ENCODE results near the gene MBOAT7. TPM values are rescaled to one million over a fixed set of nuclear protein-coding genes. Genes with fewer than 3 reads are reported as not detected.

Gene MBOAT7
- polyA plus RNA-seq, 1 donor (not counting 4 experiments of a cell fraction or from before 2014, with no cell fraction given) = 41.3 TPM

DNA sequence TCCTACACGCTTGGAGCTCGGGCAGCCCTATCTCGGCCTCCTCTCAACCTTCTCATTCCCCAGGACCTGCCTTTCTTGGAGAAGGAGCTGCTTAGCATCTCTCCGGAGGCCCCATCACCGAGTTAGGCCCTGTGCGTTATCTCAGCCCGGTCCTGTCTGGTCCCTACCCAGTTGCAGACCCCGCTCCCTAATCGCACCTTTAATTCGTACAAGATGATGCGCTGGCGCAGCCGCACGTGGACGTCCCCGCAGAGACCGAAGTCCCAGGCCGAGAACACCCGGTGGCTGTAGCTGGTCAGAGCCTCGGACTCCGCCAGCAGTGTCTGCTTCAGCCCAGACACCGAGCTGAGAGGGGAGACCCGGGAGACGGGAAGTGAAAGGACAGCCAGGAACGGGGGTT lies 24.2 kb downstream of the MBOAT7 start:
- dilution Hi-C loops (cut with MboI; ENCODE audit: extremely low pct_ligation_motif_present, low sequenced_read_pairs) = no loop called here

DNA sequence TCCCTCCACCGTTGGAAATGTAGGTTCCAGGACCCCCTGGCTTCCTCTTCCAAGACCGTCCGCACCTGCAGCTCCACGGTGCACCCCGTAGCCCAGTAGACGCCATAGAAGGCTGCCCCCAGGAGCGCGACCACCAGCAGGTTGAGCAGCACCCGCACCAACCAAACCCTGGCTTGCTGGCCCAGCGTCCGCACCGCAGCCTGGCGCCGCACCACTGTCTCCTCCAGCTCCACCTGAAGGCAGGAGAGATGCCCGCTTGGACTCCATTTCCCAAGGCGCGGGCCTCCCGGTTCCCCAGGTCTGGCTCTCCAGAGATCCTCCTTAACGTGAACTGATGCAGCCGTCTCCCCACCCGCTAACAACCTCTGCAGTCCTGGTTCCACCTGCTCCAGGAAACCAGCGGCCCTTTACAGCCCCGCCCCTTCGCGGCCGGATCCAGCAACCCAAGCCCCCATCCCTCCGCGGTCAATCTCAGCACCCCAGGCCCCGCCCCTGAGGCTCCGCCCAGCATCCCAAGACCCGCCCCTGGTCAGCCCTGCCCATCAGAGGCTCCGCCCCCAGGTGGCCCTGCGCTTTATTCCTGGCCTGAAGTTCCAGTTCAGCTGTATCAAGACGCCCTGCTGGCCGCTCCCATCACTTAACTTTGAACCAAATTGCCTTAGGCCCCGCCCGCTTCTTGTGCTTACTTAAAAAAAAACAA lies 24.9 kb downstream of the MBOAT7 start:
- Histone ChIP-seq H3K36me3 (ENCODE audit: control insufficient read depth in 2 of 2, extremely low read depth in 1 of 2, insufficient read depth in 2 of 2, low read length in 2 of 2) (no peaks in the 10 kb centered on the region), H3K9ac (ENCODE audit: control insufficient read depth, extremely low read depth, insufficient read depth, low read length) (no peak overlapping the region), H4K20me1 (ENCODE audit: control insufficient read depth, extremely low read depth, insufficient read depth, low read length) (no peaks in the 10 kb centered on the region), H3K27me3 (ENCODE audit: control insufficient read depth, extremely low read depth, insufficient read depth, low read length) (no peaks in the 10 kb centered on the region), H3K9me1 (ENCODE audit: control insufficient read depth, extremely low read depth, insufficient read depth, low read length) (no peaks in the 10 kb centered on the region), H3K9me3 (ENCODE audit: control insufficient read depth, low read depth, low read length) (no peaks in the 10 kb centered on the region), H3K79me2 (ENCODE audit: control insufficient read depth, insufficient read depth, low read length) (no peaks in the 10 kb centered on the region), H3K27ac (ENCODE audit: control insufficient read depth, insufficient read depth, low read length) (no peak overlapping the region), H2AFZ (ENCODE audit: control insufficient read depth, low read length) (no peak overlapping the region), H3K4me2 (ENCODE audit: control insufficient read depth, extremely low read depth, insufficient read depth, low read depth, low read length) (no peak overlapping the region), H3K4me3 (ENCODE audit: control insufficient read depth in 2 of 3, extremely low read depth in 1 of 3, insufficient read depth in 2 of 3, low read depth in 1 of 3, low read length in 3 of 3) (no peak overlapping the region), H3K4me1 (ENCODE audit: control insufficient read depth, extremely low read depth, insufficient read depth, low read length) (peaks cover 14% of the 10 kb centered on the region)
- no peak for DNase-seq (ENCODE audit: low read depth, low spot score)
- no peak for TF ChIP-seq EZH2 (IDR thresholded peaks at IDR 0.05; ENCODE audit: low read length)
- TF ChIP-seq, protein P1, sequence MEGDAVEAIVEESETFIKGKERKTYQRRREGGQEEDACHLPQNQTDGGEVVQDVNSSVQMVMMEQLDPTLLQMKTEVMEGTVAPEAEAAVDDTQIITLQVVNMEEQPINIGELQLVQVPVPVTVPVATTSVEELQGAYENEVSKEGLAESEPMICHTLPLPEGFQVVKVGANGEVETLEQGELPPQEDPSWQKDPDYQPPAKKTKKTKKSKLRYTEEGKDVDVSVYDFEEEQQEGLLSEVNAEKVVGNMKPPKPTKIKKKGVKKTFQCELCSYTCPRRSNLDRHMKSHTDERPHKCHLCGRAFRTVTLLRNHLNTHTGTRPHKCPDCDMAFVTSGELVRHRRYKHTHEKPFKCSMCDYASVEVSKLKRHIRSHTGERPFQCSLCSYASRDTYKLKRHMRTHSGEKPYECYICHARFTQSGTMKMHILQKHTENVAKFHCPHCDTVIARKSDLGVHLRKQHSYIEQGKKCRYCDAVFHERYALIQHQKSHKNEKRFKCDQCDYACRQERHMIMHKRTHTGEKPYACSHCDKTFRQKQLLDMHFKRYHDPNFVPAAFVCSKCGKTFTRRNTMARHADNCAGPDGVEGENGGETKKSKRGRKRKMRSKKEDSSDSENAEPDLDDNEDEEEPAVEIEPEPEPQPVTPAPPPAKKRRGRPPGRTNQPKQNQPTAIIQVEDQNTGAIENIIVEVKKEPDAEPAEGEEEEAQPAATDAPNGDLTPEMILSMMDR (optimal IDR thresholded peaks at IDR 0.05 in 1 of 3, IDR thresholded peaks at IDR 0.05 in 1 of 3, conservative IDR thresholded peaks at IDR 0.05 in 1 of 3; ENCODE audit: extremely low read depth in 1 of 3, insufficient read depth in 2 of 3, low read length in 3 of 3) = no peak
- no peak for FAIRE-seq
- dilution Hi-C loops (cut with MboI; ENCODE audit: extremely low pct_ligation_motif_present, low sequenced_read_pairs) = no loop called here

More for the DNA sequence above, 24.2 kb downstream of the MBOAT7 start:
- Histone ChIP-seq H3K36me3 (ENCODE audit: control insufficient read depth in 2 of 2, extremely low read depth in 1 of 2, insufficient read depth in 2 of 2, low read length in 2 of 2) (no peaks in the 10 kb centered on the region), H3K4me1 (ENCODE audit: control insufficient read depth, extremely low read depth, insufficient read depth, low read length) (peaks cover 12% of the 10 kb centered on the region), H3K9me1 (ENCODE audit: control insufficient read depth, extremely low read depth, insufficient read depth, low read length) (no peaks in the 10 kb centered on the region), H3K4me2 (ENCODE audit: control insufficient read depth, extremely low read depth, insufficient read depth, low read depth, low read length) (no peak overlapping the region), H4K20me1 (ENCODE audit: control insufficient read depth, extremely low read depth, insufficient read depth, low read length) (no peaks in the 10 kb centered on the region), H3K27ac (ENCODE audit: control insufficient read depth, insufficient read depth, low read length) (no peak overlapping the region), H3K27me3 (ENCODE audit: control insufficient read depth, extremely low read depth, insufficient read depth, low read length) (no peaks in the 10 kb centered on the region), H2AFZ (ENCODE audit: control insufficient read depth, low read length) (no peak overlapping the region), H3K9me3 (ENCODE audit: control insufficient read depth, low read depth, low read length) (no peaks in the 10 kb centered on the region), H3K9ac (ENCODE audit: control insufficient read depth, extremely low read depth, insufficient read depth, low read length) (no peak overlapping the region), H3K79me2 (ENCODE audit: control insufficient read depth, insufficient read depth, low read length) (no peaks in the 10 kb centered on the region), H3K4me3 (ENCODE audit: control insufficient read depth in 2 of 3, extremely low read depth in 1 of 3, insufficient read depth in 2 of 3, low read depth in 1 of 3, low read length in 3 of 3) (no peak overlapping the region)
- TF ChIP-seq, protein P1 (optimal IDR thresholded peaks at IDR 0.05 in 1 of 3, IDR thresholded peaks at IDR 0.05 in 1 of 3, conservative IDR thresholded peaks at IDR 0.05 in 1 of 3; ENCODE audit: extremely low read depth in 1 of 3, insufficient read depth in 2 of 3, low read length in 3 of 3) = no peak
- TF ChIP-seq EZH2 (IDR thresholded peaks at IDR 0.05; ENCODE audit: low read length) = no peak
- DNase-seq (ENCODE audit: low read depth, low spot score) = no peak
- FAIRE-seq = no peak

Measured in keratinocyte (primary cell).